GM18867 (cell line): ENCODE results near the gene ARR3.
"Not testable (repeated sequence)": the region's sequence is repeated elsewhere in the genome, so short reads cannot be mapped to it uniquely, and the experiment has no call there.

ENCODE experiments used
- ATAC-seq: cut with Tn5 transposase; IDR thresholded peaks from one replicate; pipeline ENCODE4 v1.9.1; 2021; ENCODE audit warnings: mild to moderate bottlenecking, moderate library complexity; ENCODE audit not compliant: unreplicated experiment

The ARR3 gene

GRCh38 chrX:70268034-70268433, at the start of gene ARR3:
Gene ARR3 (plus strand): TSS chrX:70268334. CDS start chrX:70269386, 1,052 bp downstream.
- no peak for ATAC-seq

GRCh38 chrX:70219938-70220764, 48.0 kb upstream of the ARR3 start:
- no peak for ATAC-seq

- ATAC-seq, result no peak
These were observed 42.1 kb upstream of the ARR3 start for GRCh38 chrX:70226048-70226447.

GRCh38 chrX:70226687-70227086, 41.4 kb upstream of the ARR3 start:
- no peak for ATAC-seq

- ATAC-seq, result no peak
These were observed 36.5 kb upstream of the ARR3 start for GRCh38 chrX:70231666-70232065.

GRCh38 chrX:70234355-70234754, 33.8 kb upstream of the ARR3 start, which contains the start of gene AWAT1:
Gene AWAT1 (plus strand): TSS chrX:70234655. CDS start chrX:70234696, 41 bp downstream.
- no peak for ATAC-seq

GRCh38 chrX:70240751-70241150, 27.4 kb upstream of the ARR3 start:
- no peak for ATAC-seq

GRCh38 chrX:70241501-70241900, 26.6 kb upstream of the ARR3 start:
- ATAC-seq, result no peak

- ATAC-seq, result not testable (repeated sequence)
These were observed 24.5 kb upstream of the ARR3 start for GRCh38 chrX:70243601-70244000.

GRCh38 chrX:70244881-70245280, 23.3 kb upstream of the ARR3 start:
- no peak for ATAC-seq

GRCh38 chrX:70247252-70247651, 20.9 kb upstream of the ARR3 start:
- ATAC-seq, result no peak

GRCh38 chrX:70252491-70252890, 15.6 kb upstream of the ARR3 start:
- ATAC-seq, result no peak

- ATAC-seq, result no peak
These were observed 14.6 kb upstream of the ARR3 start for GRCh38 chrX:70253377-70254062.

GRCh38 chrX:70254063-70254400, 14.1 kb upstream of the ARR3 start:
- ATAC-seq, result no peak

GRCh38 chrX:70254909-70255308, 13.2 kb upstream of the ARR3 start:
- no peak for ATAC-seq

- no peak for ATAC-seq
These were observed 12.7 kb upstream of the ARR3 start for GRCh38 chrX:70255452-70255851.

GRCh38 chrX:70257423-70258288, 10.5 kb upstream of the ARR3 start:
- no peak for ATAC-seq

GRCh38 chrX:70260104-70260503, 8.0 kb upstream of the ARR3 start, which contains the start of gene P2RY4:
Gene P2RY4 (minus strand): TSS chrX:70260204. CDS start chrX:70259624, 580 bp downstream.
- ATAC-seq, result no peak

- peak; percentile 54 for ATAC-seq
These were observed 5.1 kb upstream of the ARR3 start for GRCh38 chrX:70262952-70263567.

- no peak for ATAC-seq
These were observed 3.4 kb upstream of the ARR3 start for GRCh38 chrX:70264784-70265183.

GRCh38 chrX:70274029-70274428, 5.9 kb downstream of the ARR3 start:
- not testable (repeated sequence) for ATAC-seq
